OCI-LY3 (cell line): ENCODE data around the gene CLDN22.

Experiments
- CTCF ChIP-seq: fragments of 200-600, 300-600 bp; sonication (generic); IDR thresholded peaks from 2 replicates; pipeline ENCODE4 v1.5.1; 2014; ENCODE audit warnings: antibody characterized with exemption, low read length, low read depth
- EZH2phosphoT487 ChIP-seq: fragments of 200-600 bp; shearing (Covaris generic); IDR thresholded peaks from 2 replicates; pipeline ENCODE4 v1.6.1; 2018; ENCODE audit warnings: antibody characterized with exemption, mixed run types, low read depth

- TF ChIP-seq CTCF: no peak
- TF ChIP-seq EZH2phosphoT487: no peak
These were observed 34.2 kb downstream of the CLDN22 start for GRCh38 chr4:183285886-183286285.
